ENCODE data around the gene OSBP2.
"Not testable (repeated sequence)": the region's sequence is repeated elsewhere in the genome, so short reads cannot be mapped to it uniquely, and the experiment has no call there.

Gene OSBP2

GRCh38 chr22:30676565-30676964 lies 18.1 kb upstream of the OSBP2 start:
- not testable (repeated sequence) for DNase-seq (ENCODE audit: low read depth, low spot score)

- DNase-seq (ENCODE audit: low read depth, low spot score), result not testable (repeated sequence)
Measured at GRCh38 chr22:30679895-30680690, 14.6 kb upstream of the OSBP2 start.

DNA sequence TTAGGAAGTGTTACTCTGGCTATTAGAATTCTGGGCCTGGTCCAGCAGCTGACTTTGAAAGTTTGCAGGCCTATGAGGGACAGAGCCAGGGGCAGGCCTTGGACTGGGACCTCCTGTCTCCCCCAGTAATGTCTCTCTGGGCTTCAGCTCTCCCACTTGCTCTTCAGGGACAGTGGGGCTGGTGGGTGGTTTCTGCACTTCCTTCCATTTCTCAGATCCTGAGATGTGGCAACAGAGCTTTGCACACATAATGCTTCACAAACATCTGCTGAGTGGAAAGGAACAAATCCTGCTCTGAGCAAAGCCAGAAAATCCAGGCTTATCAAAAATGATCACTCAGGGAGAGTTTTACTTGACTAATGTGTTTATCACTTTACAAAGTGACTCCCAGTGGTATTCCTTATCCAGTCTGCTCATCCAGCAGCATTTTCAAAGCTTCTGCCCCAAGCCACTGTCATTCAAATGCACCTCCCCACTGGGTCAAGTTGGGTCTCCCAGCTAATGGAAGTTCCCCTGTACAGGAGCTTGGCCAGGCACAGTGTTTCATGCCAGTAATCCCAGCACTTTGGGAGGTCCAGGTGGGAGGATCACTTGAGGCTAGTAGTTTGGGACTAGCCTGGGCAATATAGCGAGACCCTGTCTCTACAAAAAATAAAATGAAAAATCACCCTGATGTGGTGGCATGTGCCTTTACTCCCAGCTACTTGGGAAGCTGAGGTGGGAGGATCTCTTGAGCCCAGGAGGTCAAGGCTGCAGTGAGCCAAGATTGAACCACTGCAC lies 13.5 kb upstream of the OSBP2 start:
- DNase-seq (ENCODE audit: low read depth, low spot score), result no peak

DNA sequence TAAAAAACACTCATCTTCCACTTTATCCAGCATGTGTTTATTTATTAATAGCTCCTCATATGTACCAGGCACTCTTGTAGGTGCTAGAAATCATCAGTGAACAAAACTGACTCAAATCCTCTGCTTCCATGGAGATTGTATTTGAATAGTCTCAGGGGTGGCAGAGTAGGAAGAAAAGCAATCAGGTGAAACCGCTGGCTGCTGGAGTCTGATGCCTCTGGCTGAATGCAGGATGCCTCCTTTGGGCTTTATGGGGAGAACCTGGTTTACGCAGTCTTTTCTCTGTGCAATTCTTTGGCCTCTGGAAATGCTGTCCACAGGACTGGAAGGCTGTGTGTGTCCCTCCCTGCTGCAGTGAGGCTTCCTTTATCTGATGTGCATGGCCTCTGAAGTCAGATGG lies 12.8 kb upstream of the OSBP2 start:
- DNase-seq (ENCODE audit: low read depth, low spot score), result no peak

GRCh38 chr22:30685178-30685577 lies 9.5 kb upstream of the OSBP2 start:
- no peak for DNase-seq (ENCODE audit: low read depth, low spot score)

GRCh38 chr22:30687358-30687757 lies 7.3 kb upstream of the OSBP2 start:
- DNase-seq (ENCODE audit: low read depth, low spot score), result no peak

DNA sequence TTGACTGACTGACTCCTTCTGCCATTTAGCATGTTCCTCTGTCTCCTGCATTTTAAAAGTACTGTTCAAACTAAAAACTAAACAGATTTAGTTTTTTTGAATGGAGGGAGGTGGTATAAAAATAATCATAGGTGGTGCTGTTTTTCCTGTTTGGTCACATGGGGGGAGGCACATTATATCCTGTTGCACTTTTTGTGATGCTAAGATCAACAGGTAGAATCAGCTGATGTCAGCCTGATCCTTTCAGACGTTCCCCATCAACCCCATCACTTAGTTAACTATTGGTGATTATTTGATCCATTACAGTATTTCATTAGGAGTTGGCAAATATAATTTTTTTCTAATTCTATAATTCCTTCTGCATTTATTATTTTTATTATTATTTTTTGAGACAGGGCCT lies 5.1 kb upstream of the OSBP2 start:
- no peak for DNase-seq (ENCODE audit: low read depth, low spot score)

DNA sequence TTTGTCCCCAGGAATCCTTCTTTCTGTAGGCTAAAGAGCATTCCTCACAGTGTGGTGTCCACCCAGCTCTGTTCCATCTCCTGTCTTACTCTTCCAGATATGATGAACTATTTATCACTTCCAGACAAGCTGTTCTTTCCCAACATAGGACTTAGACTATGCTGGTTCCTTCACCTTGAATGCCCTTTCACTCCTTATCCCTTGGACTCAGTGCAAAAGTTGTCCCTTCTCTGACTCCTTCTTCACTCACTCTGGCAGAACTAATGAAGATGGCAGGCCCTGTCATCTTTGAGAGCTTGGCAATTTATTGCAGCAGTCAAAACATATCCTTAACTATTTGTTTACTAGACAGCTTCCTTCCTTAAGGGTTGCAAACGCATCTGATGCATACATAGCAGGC lies 3.5 kb upstream of the OSBP2 start:
- no peak for DNase-seq (ENCODE audit: low read depth, low spot score)

DNA sequence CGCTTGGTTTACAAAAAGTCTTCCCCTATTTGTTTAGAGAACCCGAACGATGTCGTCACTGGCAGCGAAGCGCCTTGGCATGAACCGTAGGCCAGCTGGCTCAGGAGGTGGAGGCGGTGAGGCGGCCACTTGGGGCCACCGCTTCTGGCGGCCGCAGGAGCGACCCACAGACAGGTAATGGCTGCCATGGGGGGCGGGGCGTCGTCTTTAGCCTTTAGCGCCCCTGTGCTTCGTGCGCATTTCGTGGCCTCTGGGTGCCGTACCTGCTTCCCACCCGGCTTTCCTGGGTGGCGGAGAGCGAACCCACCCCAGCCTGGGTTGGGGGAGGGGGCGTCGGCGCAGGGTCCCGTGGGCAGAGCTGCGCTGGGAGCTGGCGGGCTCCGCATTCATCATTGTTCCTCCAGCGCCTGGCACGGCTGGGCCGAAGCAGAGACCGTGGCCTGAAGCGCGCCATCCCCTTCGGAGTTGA lies 469 bp upstream of the OSBP2 start:
- peak; percentile 7 for DNase-seq (ENCODE audit: low read depth, low spot score)

DNA sequence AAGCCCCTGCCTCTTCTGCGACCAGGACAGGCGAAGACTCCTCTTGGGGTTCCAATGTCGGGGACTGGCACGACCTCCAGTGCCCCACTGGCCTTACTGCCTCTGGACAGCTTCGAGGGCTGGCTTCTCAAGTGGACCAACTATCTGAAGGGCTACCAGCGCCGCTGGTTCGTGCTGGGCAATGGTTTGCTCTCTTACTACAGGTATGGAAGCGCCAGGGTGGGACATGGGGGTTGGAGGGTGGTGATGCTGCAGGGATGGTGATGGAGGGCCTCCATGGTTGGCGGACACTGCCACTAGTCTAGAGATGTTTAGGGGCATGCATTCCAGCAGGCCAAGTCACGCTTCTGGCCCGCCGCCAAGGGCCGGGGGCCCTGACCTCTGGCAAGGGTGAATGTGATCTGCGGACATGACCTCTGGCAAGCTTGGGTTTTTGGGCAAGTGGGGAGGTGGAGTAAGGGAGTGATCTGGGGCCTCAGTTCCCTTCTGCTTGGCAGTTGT lies 727 bp downstream of the OSBP2 start:
- no peak for DNase-seq (ENCODE audit: low read depth, low spot score)

DNA sequence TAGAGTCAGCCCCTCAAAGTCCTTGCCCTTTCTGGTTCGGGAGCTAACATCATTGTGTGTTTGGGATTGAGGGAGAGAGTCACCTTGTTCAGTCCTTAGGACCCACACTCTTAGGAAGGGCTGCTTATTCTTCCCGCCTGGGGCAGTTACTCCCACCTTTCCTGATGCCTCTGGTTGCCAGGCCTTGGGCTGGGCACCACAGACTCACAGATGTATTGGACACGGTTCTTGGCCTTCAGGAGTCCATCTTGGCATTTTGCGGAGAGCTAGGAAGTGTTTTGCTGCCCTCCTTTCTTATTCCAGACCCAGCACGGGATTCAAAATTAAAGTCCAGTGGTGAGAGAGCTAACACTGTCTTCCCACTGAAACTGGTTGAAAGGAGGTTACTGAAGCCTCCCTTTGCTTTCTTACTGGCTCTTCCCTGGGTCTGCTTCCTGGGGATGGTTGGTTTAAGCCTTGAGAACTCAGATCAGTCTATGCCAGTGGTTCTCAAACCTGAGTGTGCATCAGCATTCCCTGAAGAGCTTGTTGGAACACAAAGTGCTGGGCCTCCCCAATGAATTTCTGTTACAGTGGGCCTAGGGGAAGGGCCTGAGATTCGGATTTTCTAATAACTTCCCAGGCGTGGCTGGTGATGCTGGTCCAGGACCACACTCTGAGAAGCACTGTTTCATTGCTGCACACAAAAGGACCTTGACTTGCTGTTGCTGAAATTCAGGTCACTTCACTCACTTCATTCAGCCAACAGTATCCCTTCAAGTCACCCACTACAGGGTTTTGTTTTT lies 1.4 kb downstream of the OSBP2 start:
- no peak for DNase-seq (ENCODE audit: low read depth, low spot score)

GRCh38 chr22:30697975-30698374 lies 3.3 kb downstream of the OSBP2 start:
- DNase-seq (ENCODE audit: low read depth, low spot score), result no peak

GRCh38 chr22:30701872-30702271 lies 7.2 kb downstream of the OSBP2 start:
- DNase-seq (ENCODE audit: low read depth, low spot score), result no peak

- DNase-seq (ENCODE audit: low read depth, low spot score), result no peak
Measured at GRCh38 chr22:30702856-30703255, 8.2 kb downstream of the OSBP2 start.

GRCh38 chr22:30704978-30705377 lies 10.3 kb downstream of the OSBP2 start:
- DNase-seq (ENCODE audit: low read depth, low spot score), result no peak

GRCh38 chr22:30705710-30706651 lies 11.3 kb downstream of the OSBP2 start:
- no peak for DNase-seq (ENCODE audit: low read depth, low spot score)

DNA sequence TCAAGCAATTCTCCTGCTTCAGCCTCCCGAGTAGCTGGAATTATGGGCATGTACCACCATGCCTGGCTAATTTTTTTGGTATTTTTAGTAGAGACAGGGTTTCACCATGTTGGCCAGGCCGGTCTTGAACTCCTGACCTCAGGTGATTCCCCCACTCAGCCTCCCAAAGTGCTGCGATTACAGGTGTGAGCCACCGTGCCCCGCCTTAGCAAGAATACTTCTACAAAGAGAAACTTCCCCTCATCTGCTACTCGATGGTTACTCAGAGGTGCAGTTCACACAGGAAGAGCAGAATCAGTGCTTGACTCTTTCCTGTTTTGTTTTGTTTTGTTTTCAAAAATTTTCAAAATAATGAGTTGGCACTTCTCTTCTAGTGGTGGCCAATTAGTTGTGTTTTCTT lies 15.3 kb downstream of the OSBP2 start:
- not testable (repeated sequence) for DNase-seq (ENCODE audit: low read depth, low spot score)

GRCh38 chr22:30712094-30712493 lies 17.4 kb downstream of the OSBP2 start:
- DNase-seq (ENCODE audit: low read depth, low spot score), result no peak

DNA sequence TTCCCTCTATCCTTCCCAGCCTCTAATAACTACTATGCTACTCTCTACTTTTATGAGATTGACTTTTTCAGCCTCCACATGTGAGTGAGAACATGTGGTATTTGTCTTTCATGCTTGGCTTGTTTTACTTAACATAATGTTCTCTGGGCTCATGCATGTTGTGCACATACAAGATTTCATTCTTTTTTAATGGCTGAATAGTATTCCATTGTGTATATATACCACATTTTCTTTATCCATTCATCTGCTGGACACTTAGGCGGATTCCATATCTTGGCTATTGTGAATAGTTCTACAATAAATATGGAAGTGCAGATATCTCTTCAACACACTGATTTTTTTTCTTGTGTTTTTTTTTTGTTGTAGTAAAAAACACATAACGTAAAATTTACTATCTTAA lies 19.4 kb downstream of the OSBP2 start:
- no peak for DNase-seq (ENCODE audit: low read depth, low spot score)

GRCh38 chr22:30717331-30717921 lies 22.8 kb downstream of the OSBP2 start:
- DNase-seq (ENCODE audit: low read depth, low spot score), result no peak
